IPS-18c (cell line): ENCODE results near the gene PYGO2.

Experiments
- H3K4me3 ChIP-seq: 2 replicates; pipeline ENCODE4 v1.7.0; 2013; ENCODE audit warnings: low read depth, mild to moderate bottlenecking, low read length, moderate library complexity; ENCODE audit not compliant: insufficient read depth
- H3K9me3 ChIP-seq: one replicate; pipeline ENCODE4 v1.6.1; 2013; ENCODE audit warnings: mild to moderate bottlenecking, low read length, moderate library complexity; ENCODE audit not compliant: control insufficient read depth, insufficient read depth

The PYGO2 gene

GRCh38 chr1:154940651-154941194 is 20.9 kb downstream of the PYGO2 start:
- H3K4me3 ChIP-seq: no peak overlapping the region
- H3K9me3 ChIP-seq: no peaks in the 10 kb centered on the region

- H3K4me3 ChIP-seq: no peak overlapping the region
- H3K9me3 ChIP-seq: no peaks in the 10 kb centered on the region
These were observed 21.4 kb downstream of the PYGO2 start for GRCh38 chr1:154940213-154940560.

- no peaks in the 10 kb centered on the region for H3K9me3 ChIP-seq
- no peak overlapping the region for H3K4me3 ChIP-seq
These were observed 22.8 kb downstream of the PYGO2 start for GRCh38 chr1:154938604-154939399.

GRCh38 chr1:154937988-154938386 is 23.6 kb downstream of the PYGO2 start:
- H3K4me3 ChIP-seq: no peak overlapping the region

DNA sequence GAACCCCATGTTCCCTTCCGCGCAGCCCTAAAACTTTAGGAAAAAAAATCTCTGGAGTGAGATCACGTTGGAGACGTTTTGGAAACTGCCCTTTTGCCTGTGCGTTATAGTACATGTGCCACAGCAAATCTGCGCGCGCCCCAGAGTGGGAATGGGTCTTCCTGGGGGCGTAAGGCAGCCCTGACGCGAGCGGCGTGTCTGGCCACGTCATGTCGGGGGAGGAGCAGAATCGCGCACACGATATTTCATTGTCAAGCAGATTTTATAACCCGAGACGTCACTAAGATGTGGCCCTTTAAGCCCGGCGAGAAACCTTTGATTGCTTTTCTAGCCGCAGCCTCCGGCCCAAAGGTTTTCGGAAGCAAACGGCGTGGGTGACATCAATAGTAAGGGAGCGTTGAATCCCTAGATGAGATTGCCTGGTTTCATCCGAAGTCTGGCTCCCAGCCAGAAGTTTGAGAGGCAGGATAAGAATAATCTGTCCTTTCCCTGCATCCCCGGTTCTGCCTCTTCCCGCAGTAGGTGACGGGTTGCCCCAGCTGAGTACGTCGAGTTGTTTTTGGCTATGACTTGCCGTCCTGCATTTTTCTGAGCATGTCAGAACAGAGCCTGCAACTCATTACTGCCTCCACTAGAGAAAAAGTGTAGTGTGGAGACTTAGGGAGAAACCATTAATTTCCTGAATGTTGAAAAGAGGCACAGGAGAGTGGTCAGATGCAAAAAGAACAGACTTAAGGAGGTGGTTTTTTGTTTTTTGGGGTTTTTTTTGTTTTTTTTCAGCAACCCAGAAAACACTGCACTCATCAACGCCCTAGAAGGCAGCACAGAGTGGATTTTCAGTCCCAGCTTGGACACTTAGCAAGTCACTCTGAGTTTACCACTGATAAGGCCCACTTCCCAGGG is 24.2 kb downstream of the PYGO2 start:
- no peaks in the 10 kb centered on the region for H3K9me3 ChIP-seq
- peak overlapping the region; percentile 56 for H3K4me3 ChIP-seq

More at GRCh38 chr1:154937988-154938386, 23.6 kb downstream of the PYGO2 start:
- no peaks in the 10 kb centered on the region for H3K9me3 ChIP-seq

DNA sequence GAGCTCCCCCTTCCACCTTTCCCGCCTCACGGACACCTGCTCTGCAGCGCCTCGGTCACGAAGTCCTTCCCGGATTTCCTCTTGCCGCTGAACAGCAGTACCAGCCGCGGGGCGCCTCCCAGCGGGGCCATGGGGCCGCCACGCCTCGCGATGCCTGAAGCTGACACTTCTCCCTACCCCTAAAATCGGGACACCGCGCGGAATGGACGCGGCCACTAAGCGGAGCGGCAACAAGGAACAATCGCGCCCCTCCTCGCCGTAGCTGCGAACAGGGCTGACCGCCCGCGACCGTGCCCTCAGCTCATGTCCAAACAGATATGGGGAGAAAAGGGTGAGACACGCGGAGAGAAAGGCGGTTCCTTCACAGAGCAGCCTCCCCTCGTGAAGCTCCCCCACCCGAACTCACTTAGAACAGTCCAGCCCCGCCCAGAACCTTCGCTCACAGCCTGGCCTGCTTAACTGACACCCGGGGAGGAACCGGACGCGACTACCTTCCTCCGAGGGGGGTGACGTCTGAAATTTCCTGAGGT is 25.0 kb downstream of the PYGO2 start, which contains the start of gene PMVK:
TSS of gene PMVK (minus strand) at position 165 of the 530 bp plus-strand sequence. CDS start at position 131, 34 bp downstream.
- peak within 1 kb of the TSS; percentile 56 for H3K4me3 ChIP-seq
- no peaks in the 10 kb centered on the region for H3K9me3 ChIP-seq

DNA sequence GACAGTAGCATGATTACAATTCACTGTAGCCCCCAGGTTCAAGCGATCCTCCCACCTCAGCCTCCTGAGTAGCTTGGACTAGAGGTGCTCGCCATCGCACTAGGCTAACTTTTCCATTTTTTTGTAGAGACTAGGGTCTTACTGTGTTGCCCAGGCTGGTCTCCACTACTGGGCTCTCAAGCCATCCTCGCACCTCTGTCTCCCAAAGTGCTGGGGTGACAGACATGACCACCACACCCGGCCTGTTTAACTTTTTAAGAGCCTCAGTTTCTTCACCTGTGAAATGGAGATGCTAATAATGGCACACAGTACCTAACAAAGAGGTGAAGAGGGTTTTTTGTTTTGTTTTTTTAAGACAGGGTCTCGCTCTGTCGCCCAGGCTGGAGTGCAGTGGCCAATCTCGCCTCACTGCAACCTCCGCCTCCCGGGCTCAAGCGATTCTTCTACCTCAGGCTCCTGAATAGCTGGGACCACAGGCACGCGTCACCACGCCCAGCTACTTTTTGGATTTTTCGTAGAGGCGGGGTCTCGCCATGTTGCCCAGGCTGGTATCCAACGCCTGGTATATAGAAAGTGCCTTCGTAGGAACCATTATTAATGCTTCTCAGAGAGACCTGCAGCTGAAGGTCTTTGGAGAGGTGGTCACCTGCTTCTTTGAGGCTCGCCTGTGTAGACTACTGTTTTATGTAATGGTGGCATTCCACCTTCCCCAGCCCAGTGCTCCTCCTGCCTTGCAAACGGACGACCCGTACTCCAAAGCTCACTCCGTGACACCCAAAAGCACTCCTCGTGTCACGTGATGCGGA is 25.6 kb downstream of the PYGO2 start:
- Histone ChIP-seq H3K4me3 (peak overlapping the region; percentile 56), H3K9me3 (no peaks in the 10 kb centered on the region)

DNA sequence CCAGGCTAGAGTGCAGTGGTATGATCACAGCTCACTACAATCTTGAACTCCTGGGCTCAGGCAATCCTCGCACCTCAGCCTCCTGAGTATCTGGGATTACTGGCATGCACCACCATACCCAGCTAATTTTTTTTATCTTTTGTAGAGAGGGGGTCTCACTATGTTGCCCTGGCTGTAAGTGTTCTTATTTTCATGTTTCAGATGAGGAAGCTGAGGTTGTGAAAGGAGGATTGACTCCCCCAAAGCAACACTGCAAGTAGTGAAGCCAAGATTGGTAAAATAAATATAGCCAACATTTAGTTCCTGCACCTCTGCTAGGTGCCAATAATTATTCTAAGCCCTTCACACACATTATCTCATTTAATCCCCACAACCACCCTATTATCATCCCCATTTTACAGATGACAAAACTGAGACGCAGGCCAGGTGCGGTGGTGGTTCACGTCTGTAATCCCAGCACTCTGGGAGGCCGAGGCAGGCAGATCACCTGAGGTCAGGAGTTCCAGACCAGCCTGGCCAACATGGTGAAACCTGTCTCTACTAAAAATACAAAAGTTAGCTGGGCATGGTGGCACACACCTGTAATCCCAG is 27.1 kb downstream of the PYGO2 start:
- Histone ChIP-seq H3K4me3 (no peak overlapping the region), H3K9me3 (no peaks in the 10 kb centered on the region)

GRCh38 chr1:154931940-154932487 is 29.6 kb downstream of the PYGO2 start:
- no peaks in the 10 kb centered on the region for H3K9me3 ChIP-seq
- no peak overlapping the region for H3K4me3 ChIP-seq

DNA sequence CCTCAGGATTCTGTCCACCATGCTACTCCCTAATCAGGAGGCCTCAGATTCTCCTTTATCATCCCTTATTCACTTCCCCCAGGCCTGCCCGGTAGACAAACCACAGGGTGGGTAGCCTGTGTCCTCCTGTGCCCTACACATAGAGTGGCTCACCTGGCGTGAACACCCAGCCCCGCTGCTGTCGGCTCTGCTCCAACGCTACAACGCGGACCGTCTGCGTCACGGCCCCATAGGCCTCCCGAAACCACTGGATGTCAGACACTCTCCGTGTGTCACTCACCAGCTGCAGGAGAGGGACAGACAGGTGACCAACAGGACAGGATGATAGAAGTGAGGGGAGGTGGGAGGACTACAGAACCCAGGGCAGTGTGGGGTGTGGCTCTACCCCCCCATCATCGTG is 35.4 kb downstream of the PYGO2 start:
- Histone ChIP-seq H3K4me3 (no peak overlapping the region), H3K9me3 (no peaks in the 10 kb centered on the region)

GRCh38 chr1:154925335-154926170 is 36.0 kb downstream of the PYGO2 start:
- Histone ChIP-seq H3K9me3 (no peaks in the 10 kb centered on the region), H3K4me3 (no peak overlapping the region)

DNA sequence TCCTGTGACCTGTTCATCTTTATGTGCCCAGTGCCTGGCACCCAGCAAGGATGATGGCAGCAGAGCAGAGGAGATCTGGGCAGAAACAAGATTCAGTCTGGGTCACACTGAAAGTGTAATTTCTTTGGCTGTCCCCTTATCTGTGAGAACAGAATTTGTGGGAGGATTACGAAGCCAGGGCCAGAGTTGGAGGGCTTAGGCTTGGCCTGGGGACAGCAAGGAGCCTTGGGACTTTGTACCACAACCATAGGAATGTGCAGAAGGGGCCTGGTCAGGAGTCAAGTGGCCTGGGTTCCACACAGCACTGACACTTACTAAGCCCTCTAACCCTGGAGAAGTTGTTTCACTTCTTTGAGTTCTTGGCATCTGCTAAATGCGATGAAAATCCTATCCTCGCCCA is 37.9 kb downstream of the PYGO2 start:
- H3K9me3 ChIP-seq: no peaks in the 10 kb centered on the region
- H3K4me3 ChIP-seq: no peak overlapping the region

GRCh38 chr1:154913273-154913672 is 48.3 kb downstream of the PYGO2 start:
- Histone ChIP-seq H3K9me3 (peaks cover 4% of the 10 kb centered on the region), H3K4me3 (no peak overlapping the region)

DNA sequence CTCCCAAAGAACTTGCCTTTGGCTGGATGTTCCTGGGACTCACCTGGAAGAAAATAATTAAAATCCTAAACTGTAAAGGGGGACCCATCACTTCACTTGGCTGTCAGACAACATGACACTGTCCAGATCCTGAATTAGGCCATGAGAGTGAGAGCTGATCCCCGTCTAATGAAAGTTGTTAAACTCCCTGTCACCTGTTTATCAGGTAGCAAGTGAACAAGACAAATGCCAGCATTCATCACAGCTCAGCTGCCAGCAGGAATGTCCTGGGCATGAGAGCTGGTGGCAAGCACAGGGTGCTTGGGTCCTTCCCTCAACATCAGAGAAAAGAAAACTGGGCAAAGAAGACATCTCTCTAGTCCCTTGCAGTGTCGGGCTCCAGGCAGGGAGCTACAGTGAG is 48.8 kb downstream of the PYGO2 start:
- H3K4me3 ChIP-seq: no peak overlapping the region
- H3K9me3 ChIP-seq: peaks cover 5% of the 10 kb centered on the region

DNA sequence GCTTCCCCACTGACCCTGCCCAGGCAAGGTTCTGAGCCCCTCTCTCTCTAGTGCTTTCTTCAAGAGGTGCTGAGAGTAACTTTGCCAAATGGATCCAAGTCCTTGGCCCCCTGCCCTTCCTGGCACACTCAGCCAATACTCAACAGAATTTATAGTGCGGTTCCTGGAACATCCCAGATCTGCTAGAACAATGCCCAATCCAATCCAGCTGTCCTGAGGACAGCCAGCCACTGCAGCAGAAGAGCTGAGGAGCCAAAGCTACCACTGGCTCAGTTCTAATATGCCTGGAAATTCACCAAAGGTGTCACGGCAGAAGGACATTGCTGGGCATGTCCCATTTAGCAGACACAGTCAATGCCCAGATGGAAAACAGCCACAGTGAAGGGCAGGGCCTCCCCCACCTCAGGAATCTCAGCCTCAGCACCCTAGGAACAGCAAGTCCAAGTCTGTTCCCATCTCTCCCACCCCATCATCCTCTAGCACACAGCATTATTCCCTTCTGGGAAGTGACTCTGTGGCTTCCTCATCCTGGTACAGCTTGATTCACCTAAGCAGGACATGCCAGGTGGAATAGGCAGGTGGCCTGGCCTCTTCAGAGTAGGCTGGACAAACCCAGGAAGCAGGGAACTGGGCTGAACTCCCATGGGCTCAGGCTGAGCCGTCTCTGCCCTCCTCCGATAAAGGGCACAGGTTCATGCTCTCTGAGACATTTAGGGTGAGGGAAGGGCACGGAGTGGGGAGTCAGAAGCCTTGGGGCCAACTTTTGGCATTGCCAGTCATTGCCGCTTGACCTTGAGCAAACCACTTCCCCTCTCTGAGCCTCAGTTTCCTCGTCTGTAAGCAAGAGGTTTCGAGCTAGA is 49.7 kb downstream of the PYGO2 start:
- Histone ChIP-seq H3K4me3 (no peak overlapping the region), H3K9me3 (peaks cover 5% of the 10 kb centered on the region)
